GM23338 (cell line): ENCODE data around the gene NDC80. TPM values are rescaled to one million over a fixed set of nuclear protein-coding genes. Genes with fewer than 3 reads are reported as not detected.

Source experiments
- ATAC-seq: fragments of 200-7000 bp; cut with Tn5 transposase; 3 replicates; pipeline ENCODE4 v1.9.1; 2020
- DNase-seq: peaks from one replicate; pipeline ENCODE4 v3.0.0-alpha.2; 2015; ENCODE audit warnings: low spot score
- H2AFZ ChIP-seq: fragments of 200-600 bp; sonication (generic); 2 replicates; pipeline ENCODE4 v1.8.0; 2016; ENCODE audit warnings: antibody characterized with exemption, mild to moderate bottlenecking, moderate library complexity
- H3F3A ChIP-seq: fragments of 200-600 bp; sonication (generic); replicated peaks from 2 replicates; pipeline ENCODE4 v1.8.0; 2017; ENCODE audit warnings: antibody characterized with exemption, mixed run types, low read depth
- H3K27ac ChIP-seq: fragments of 200-600 bp; sonication (generic); 2 replicates; pipeline ENCODE4 v1.6.1; 2016; ENCODE audit warnings: low read depth
- H3K27me3 ChIP-seq: fragments of 200-600 bp; sonication (generic); 2 replicates; pipeline ENCODE4 v1.8.0; 2016; ENCODE audit warnings: mild to moderate bottlenecking, mixed run types, moderate library complexity; ENCODE audit not compliant: insufficient read depth
- H3K36me3 ChIP-seq: fragments of 200-600 bp; sonication (generic); 2 replicates; pipeline ENCODE4 v1.8.0; 2016; ENCODE audit warnings: mild to moderate bottlenecking; ENCODE audit not compliant: insufficient read depth
- H3K4me1 ChIP-seq: fragments of 200-600 bp; sonication (generic); 2 replicates; pipeline ENCODE4 v1.8.0; 2016; ENCODE audit warnings: mild to moderate bottlenecking, moderate library complexity; ENCODE audit not compliant: insufficient read depth
- H3K4me2 ChIP-seq: fragments of 200-600 bp; sonication (generic); 2 replicates; pipeline ENCODE4 v1.7.1; 2017; ENCODE audit warnings: mixed run types
- H3K4me3 ChIP-seq: fragments of 200-600 bp; sonication (generic); 2 replicates; pipeline ENCODE4 v1.6.1; 2016; ENCODE audit warnings: mixed run types
- H3K79me2 ChIP-seq: fragments of 200-600 bp; sonication (generic); replicated peaks from 2 replicates; pipeline ENCODE4 v1.8.0; 2017; ENCODE audit warnings: mild to moderate bottlenecking; ENCODE audit not compliant: insufficient read depth
- H3K9me2 ChIP-seq: fragments of 200-600 bp; sonication (generic); 2 replicates; pipeline ENCODE4 v1.8.0; 2017; ENCODE audit not compliant: insufficient read depth
- H4K20me1 ChIP-seq: fragments of 200-600 bp; sonication (generic); replicated peaks from 2 replicates; pipeline ENCODE4 v1.8.0; 2017; ENCODE audit warnings: mild to moderate bottlenecking; ENCODE audit not compliant: insufficient read depth
- H3K27ac Mint-ChIP-seq: 2 replicates; pipeline ENCODE4 v1.8.0; 2020; ENCODE audit warnings: inconsistent platforms, mild to moderate bottlenecking, moderate library complexity, mixed read lengths
- H3K27me3 Mint-ChIP-seq: 3 replicates; pipeline ENCODE4 v1.8.0; 2022; ENCODE audit warnings: low read depth, mild to moderate bottlenecking, moderate library complexity, mixed read lengths, inconsistent platforms; ENCODE audit not compliant: insufficient read depth, poor library complexity
- H3K36me3 Mint-ChIP-seq: 3 replicates; pipeline ENCODE4 v1.8.0; 2021; ENCODE audit warnings: low read depth, mild to moderate bottlenecking, inconsistent platforms, moderate library complexity, mixed read lengths
- H3K4me1 Mint-ChIP-seq: 3 replicates; pipeline ENCODE4 v1.8.0; 2020; ENCODE audit warnings: mild to moderate bottlenecking, inconsistent platforms, mixed read lengths
- H3K4me3 Mint-ChIP-seq: 3 replicates; pipeline ENCODE4 v1.8.0; 2021; ENCODE audit warnings: moderate library complexity, mild to moderate bottlenecking, inconsistent platforms, mixed read lengths
- H3K9me3 Mint-ChIP-seq: 3 replicates; pipeline ENCODE4 v1.8.0; 2020; ENCODE audit warnings: moderate library complexity, mild to moderate bottlenecking, inconsistent platforms, mixed read lengths
- CREB1 ChIP-seq: fragments of 250-450 bp; sonication (Bioruptor Pico); IDR thresholded peaks from 2 replicates; pipeline ENCODE4 v1.5.0; 2020; ENCODE audit warnings: low read depth, mild to moderate bottlenecking, moderate library complexity
- EZH2 ChIP-seq: fragments of 200-600 bp; sonication (generic); IDR thresholded peaks from one replicate; pipeline ENCODE4 v1.8.0; 2017; ENCODE audit warnings: antibody characterized with exemption, mild to moderate bottlenecking, low read depth; ENCODE audit not compliant: unreplicated experiment
- EZH2phosphoT487 ChIP-seq: fragments of 200-600 bp; sonication (generic); IDR thresholded peaks from one replicate; pipeline ENCODE4 v1.8.1; 2018; ENCODE audit warnings: antibody characterized with exemption; ENCODE audit not compliant: unreplicated experiment
- JUNB ChIP-seq: IDR thresholded peaks from one replicate; pipeline ENCODE4 v1.6.1; 2016; ENCODE audit warnings: antibody characterized with exemption; ENCODE audit not compliant: unreplicated experiment
- NANOG ChIP-seq: IDR thresholded peaks from 2 replicates; pipeline ENCODE4 v1.6.1; 2016; ENCODE audit warnings: antibody characterized with exemption, borderline replicate concordance
- ZNF114 ChIP-seq: fragments of 250-450 bp; sonication (Bioruptor Pico); IDR thresholded peaks from 2 replicates; pipeline ENCODE4 v1.5.0; 2020; ENCODE audit warnings: mild to moderate bottlenecking, moderate library complexity
- ZNF331 ChIP-seq: fragments of 250-450 bp; sonication (Bioruptor Pico); IDR thresholded peaks from 2 replicates; pipeline ENCODE4 v1.5.0; 2020; ENCODE audit warnings: low read depth, mild to moderate bottlenecking, moderate library complexity
- polyA plus RNA-seq: library from polyadenylated mRNA; unstranded; fragments of >200 nt; fragmentation: Nextera tagmentation; extraction: Ambion mirVana; gene quantifications from 2 replicates; pipeline ENCODE4 v1.2.1, GENCODE V29; 2016
- total RNA-seq: library from RNA; depleted of rRNA; stranded (reverse); fragments of >200 nt; shearing (Covaris generic); gene quantifications from 2 replicates; pipeline ENCODE4 v1.2.3, GENCODE V29; 2014
- TF ChIP-seq, protein P1 (sequence below): IDR thresholded peaks from 2 replicates; pipeline ENCODE4 v1.6.1; 2016; ENCODE audit warnings: antibody characterized with exemption
- TF ChIP-seq, protein P2 (sequence below), 2 experiments: fragments of 200-600 bp in 1 of 2; sonication (generic) in 1 of 2; conservative IDR thresholded peaks; 2 replicates each; pipeline versions ENCODE4 v1.5.1 to v1.6.1; 2016 to 2017; ENCODE audit warnings: antibody characterized with exemption in 2 of 2, low read depth in 2 of 2, mild to moderate bottlenecking in 2 of 2, moderate library complexity in 1 of 2
- TF ChIP-seq, protein P3 (sequence below): IDR thresholded peaks from one replicate; pipeline ENCODE4 v1.6.1; 2018; ENCODE audit warnings: antibody characterized with exemption; ENCODE audit not compliant: unreplicated experiment

The NDC80 gene
- total and polyA plus RNA-seq, 2 experiments from 2014 or later, result 36.6 to 58.4 TPM

DNA sequence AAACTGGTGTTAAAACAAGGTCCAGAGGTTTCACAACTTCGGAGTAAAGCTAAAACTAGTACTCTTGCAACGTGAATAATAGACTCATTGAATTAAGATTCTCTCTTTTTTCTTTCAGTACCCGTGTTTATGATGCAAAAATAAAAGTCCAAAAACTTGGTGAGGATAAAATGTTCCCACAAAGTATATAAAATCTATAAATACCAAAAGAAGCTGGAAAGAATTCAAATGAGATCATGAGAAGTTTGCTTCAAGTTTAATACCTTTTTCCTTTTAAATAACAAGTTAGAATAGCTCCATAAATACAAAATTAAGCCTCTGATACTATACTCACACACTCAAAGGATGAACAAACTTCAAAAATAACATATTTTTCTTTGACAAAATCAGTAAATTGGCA lies 34.1 kb upstream of the NDC80 start:
- Histone ChIP-seq H3K79me2 (no peaks in the 10 kb centered on the region), H3F3A (no peaks in the 10 kb centered on the region), H2AFZ (no peak overlapping the region), H3K4me3 (no peak overlapping the region), H4K20me1 (no peaks in the 10 kb centered on the region), H3K4me1 (no peaks in the 10 kb centered on the region), H3K27ac (no peak overlapping the region), H3K36me3 (no peaks in the 10 kb centered on the region; the same call in 1 of the 2 replicates), H3K4me2 (no peak overlapping the region), H3K9me2 (0 out of 2 replicates have a peak, but pooled peaks cover 7% of the 10 kb centered on the region), H3K27me3 (no peaks in the 10 kb centered on the region)
- peaks cover 7% of the 10 kb centered on the region for H3K9me3 Mint-ChIP-seq
- ATAC-seq (no peak), DNase-seq (no peak)
- no peak overlapping the region for H3K4me3 Mint-ChIP-seq
- H3K4me1 Mint-ChIP-seq, result peaks cover 8% of the 10 kb centered on the region; the same call in 2 of the 3 replicates
- H3K27ac Mint-ChIP-seq, result no peak overlapping the region
- TF ChIP-seq NANOG, result no peak
- TF ChIP-seq EZH2, result no peak
- no peak for TF ChIP-seq JUNB
- TF ChIP-seq, protein P1, sequence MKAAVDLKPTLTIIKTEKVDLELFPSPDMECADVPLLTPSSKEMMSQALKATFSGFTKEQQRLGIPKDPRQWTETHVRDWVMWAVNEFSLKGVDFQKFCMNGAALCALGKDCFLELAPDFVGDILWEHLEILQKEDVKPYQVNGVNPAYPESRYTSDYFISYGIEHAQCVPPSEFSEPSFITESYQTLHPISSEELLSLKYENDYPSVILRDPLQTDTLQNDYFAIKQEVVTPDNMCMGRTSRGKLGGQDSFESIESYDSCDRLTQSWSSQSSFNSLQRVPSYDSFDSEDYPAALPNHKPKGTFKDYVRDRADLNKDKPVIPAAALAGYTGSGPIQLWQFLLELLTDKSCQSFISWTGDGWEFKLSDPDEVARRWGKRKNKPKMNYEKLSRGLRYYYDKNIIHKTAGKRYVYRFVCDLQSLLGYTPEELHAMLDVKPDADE, result no peak
- TF ChIP-seq EZH2phosphoT487, result no peak
- peaks cover 8% of the 10 kb centered on the region for H3K36me3 Mint-ChIP-seq
- H3K27me3 Mint-ChIP-seq, result peaks cover 2% of the 10 kb centered on the region

DNA sequence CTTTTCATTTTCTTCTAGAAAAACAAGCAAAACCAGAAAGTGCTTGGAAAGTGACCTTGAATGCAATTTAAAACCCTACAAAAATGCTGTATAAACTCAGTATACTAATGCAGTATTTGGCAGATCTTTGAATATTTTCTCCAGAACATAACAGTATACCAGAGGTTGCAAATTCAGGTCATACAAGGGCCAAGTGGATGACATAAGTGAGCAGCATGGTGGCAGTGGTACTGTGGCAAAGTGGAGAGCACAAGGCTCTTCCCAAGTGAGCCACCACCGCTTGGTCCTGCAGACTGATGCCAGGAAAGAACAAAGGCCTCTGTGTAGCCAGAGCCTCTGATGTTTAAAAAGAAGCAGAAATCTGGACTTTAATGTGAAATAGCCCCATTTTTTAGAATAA lies 33.1 kb upstream of the NDC80 start:
- Mint-ChIP-seq H3K27me3 (peaks cover 2% of the 10 kb centered on the region), H3K36me3 (no peaks in the 10 kb centered on the region; the same call in 2 of the 3 replicates), H3K27ac (no peak overlapping the region), H3K9me3 (no peaks in the 10 kb centered on the region), H3K4me3 (no peak overlapping the region), H3K4me1 (peaks cover 8% of the 10 kb centered on the region; the same call in 2 of the 3 replicates)
- H3K79me2 ChIP-seq, result no peaks in the 10 kb centered on the region
- DNase-seq (no peak), ATAC-seq (no peak)
- no peak overlapping the region for H2AFZ ChIP-seq
- no peaks in the 10 kb centered on the region for H3K36me3 ChIP-seq
- H3K4me1 ChIP-seq, result no peaks in the 10 kb centered on the region
- H3K4me2 ChIP-seq, result no peak overlapping the region
- H3F3A ChIP-seq, result no peaks in the 10 kb centered on the region
- H3K9me2 ChIP-seq, result 0 out of 2 replicates have a peak, but pooled peaks cover 7% of the 10 kb centered on the region
- no peaks in the 10 kb centered on the region for H3K27me3 ChIP-seq
- H3K4me3 ChIP-seq, result no peak overlapping the region
- no peak overlapping the region for H3K27ac ChIP-seq
- H4K20me1 ChIP-seq, result no peaks in the 10 kb centered on the region
- TF ChIP-seq, protein P2, sequence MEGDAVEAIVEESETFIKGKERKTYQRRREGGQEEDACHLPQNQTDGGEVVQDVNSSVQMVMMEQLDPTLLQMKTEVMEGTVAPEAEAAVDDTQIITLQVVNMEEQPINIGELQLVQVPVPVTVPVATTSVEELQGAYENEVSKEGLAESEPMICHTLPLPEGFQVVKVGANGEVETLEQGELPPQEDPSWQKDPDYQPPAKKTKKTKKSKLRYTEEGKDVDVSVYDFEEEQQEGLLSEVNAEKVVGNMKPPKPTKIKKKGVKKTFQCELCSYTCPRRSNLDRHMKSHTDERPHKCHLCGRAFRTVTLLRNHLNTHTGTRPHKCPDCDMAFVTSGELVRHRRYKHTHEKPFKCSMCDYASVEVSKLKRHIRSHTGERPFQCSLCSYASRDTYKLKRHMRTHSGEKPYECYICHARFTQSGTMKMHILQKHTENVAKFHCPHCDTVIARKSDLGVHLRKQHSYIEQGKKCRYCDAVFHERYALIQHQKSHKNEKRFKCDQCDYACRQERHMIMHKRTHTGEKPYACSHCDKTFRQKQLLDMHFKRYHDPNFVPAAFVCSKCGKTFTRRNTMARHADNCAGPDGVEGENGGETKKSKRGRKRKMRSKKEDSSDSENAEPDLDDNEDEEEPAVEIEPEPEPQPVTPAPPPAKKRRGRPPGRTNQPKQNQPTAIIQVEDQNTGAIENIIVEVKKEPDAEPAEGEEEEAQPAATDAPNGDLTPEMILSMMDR (conservative IDR thresholded peaks at IDR 0.05; ENCODE audit: low read depth in 2 of 2), result no peak
- TF ChIP-seq ZNF331 (CRISPR knock-in tag) (no peak), CREB1 (CRISPR knock-in tag) (no peak), JUNB (no peak), ZNF114 (no peak), EZH2 (no peak)
- TF ChIP-seq, protein P1, result no peak
- TF ChIP-seq, protein P3, sequence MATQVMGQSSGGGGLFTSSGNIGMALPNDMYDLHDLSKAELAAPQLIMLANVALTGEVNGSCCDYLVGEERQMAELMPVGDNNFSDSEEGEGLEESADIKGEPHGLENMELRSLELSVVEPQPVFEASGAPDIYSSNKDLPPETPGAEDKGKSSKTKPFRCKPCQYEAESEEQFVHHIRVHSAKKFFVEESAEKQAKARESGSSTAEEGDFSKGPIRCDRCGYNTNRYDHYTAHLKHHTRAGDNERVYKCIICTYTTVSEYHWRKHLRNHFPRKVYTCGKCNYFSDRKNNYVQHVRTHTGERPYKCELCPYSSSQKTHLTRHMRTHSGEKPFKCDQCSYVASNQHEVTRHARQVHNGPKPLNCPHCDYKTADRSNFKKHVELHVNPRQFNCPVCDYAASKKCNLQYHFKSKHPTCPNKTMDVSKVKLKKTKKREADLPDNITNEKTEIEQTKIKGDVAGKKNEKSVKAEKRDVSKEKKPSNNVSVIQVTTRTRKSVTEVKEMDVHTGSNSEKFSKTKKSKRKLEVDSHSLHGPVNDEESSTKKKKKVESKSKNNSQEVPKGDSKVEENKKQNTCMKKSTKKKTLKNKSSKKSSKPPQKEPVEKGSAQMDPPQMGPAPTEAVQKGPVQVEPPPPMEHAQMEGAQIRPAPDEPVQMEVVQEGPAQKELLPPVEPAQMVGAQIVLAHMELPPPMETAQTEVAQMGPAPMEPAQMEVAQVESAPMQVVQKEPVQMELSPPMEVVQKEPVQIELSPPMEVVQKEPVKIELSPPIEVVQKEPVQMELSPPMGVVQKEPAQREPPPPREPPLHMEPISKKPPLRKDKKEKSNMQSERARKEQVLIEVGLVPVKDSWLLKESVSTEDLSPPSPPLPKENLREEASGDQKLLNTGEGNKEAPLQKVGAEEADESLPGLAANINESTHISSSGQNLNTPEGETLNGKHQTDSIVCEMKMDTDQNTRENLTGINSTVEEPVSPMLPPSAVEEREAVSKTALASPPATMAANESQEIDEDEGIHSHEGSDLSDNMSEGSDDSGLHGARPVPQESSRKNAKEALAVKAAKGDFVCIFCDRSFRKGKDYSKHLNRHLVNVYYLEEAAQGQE, result no peak
